IMR-90 (cell line): ENCODE results near the gene PIGW. TPM values are rescaled to one million over a fixed set of nuclear protein-coding genes. Genes with fewer than 3 reads are reported as not detected.

Experiments used
- ATAC-seq: fragments of 200-7000 bp; cut with Tn5 transposase; 2 replicates; pipeline ENCODE4 v1.9.1; 2020; ENCODE audit warnings: low read depth, mild to moderate bottlenecking, moderate library complexity
- BruUV-seq: library from RNA; stranded (reverse); fragments of 400-500 nt; replicated peaks from 2 replicates; lab custom pipeline; 2021; lab: Mats Ljungman, UMichigan
- CTCF ChIA-PET: fragments of 300-600 bp; formaldehyde crosslinking; extraction: SDS; loops from one replicate; lab custom pipeline; 2021; ENCODE audit warnings: antibody characterized with exemption; lab: Yijun Ruan, JAX
- POLR2A ChIA-PET: fragments of 300-600 bp; sonication (Branson Sonifier 250); formaldehyde crosslinking; loops from one replicate; lab custom pipeline; 2022; ENCODE audit warnings: antibody characterized with exemption; ENCODE audit not compliant: unreplicated experiment; lab: Charles Lee
- DNase-seq: peaks from one replicate; pipeline ENCODE4 v3.0.0; 2013
- H2AFZ ChIP-seq: replicated peaks from 2 replicates; pipeline ENCODE3; 2013; ENCODE audit warnings: low read length, mild to moderate bottlenecking; ENCODE audit not compliant: poor library complexity
- H2AK5ac ChIP-seq: 2 replicates; pipeline ENCODE4 v1.6.1; 2013; ENCODE audit warnings: low read depth, low read length, inconsistent platforms
- H2AK9ac ChIP-seq: replicated peaks from 2 replicates; pipeline ENCODE3; 2013; ENCODE audit warnings: mild to moderate bottlenecking, low read depth, low read length, moderate library complexity; ENCODE audit not compliant: poor library complexity
- H2BK120ac ChIP-seq: 2 replicates; pipeline ENCODE4 v1.6.1; 2013; ENCODE audit warnings: low read depth, low read length, inconsistent platforms
- H2BK15ac ChIP-seq: 3 replicates; pipeline ENCODE4 v1.6.1; 2013; ENCODE audit warnings: low read depth, low read length, inconsistent platforms
- H2BK20ac ChIP-seq: 2 replicates; pipeline ENCODE4 v1.6.1; 2013; ENCODE audit warnings: low read depth, mild to moderate bottlenecking, inconsistent platforms, low read length, moderate library complexity
- H2BK5ac ChIP-seq: 2 replicates; pipeline ENCODE4 v1.6.1; 2013; ENCODE audit warnings: mild to moderate bottlenecking, low read depth, low read length, inconsistent platforms; ENCODE audit not compliant: poor library complexity, severe bottlenecking
- H3K14ac ChIP-seq: replicated peaks from 2 replicates; pipeline ENCODE4 v1.6.1; 2013; ENCODE audit warnings: low read depth, low read length, inconsistent platforms
- H3K18ac ChIP-seq: 2 replicates; pipeline ENCODE4 v1.6.1; 2013; ENCODE audit warnings: low read depth, low read length, control low read depth
- H3K23ac ChIP-seq: 2 replicates; pipeline ENCODE4 v1.6.1; 2013; ENCODE audit warnings: low read depth, low read length, inconsistent platforms
- H3K27ac ChIP-seq: 2 replicates; pipeline ENCODE4 v1.5.1; 2013; ENCODE audit warnings: mild to moderate bottlenecking, control low read depth, low read length; ENCODE audit not compliant: insufficient read depth
- H3K27me3 ChIP-seq: 2 replicates; pipeline ENCODE4 v1.6.1; 2013; ENCODE audit warnings: low read length; ENCODE audit not compliant: control insufficient read depth, insufficient read depth
- H3K36me3 ChIP-seq: 2 replicates; pipeline ENCODE4 v1.6.1; 2013; ENCODE audit warnings: low read length, mixed read lengths; ENCODE audit not compliant: control insufficient read depth, insufficient read depth
- H3K4ac ChIP-seq: 2 replicates; pipeline ENCODE4 v1.6.1; 2013; ENCODE audit warnings: low read depth, low read length, inconsistent platforms
- H3K4me1 ChIP-seq: 2 replicates; pipeline ENCODE4 v1.6.1; 2013; ENCODE audit warnings: low read length, mixed read lengths; ENCODE audit not compliant: control insufficient read depth, insufficient read depth
- H3K4me2 ChIP-seq: 2 replicates; pipeline ENCODE4 v1.6.1; 2013; ENCODE audit warnings: low read depth, mild to moderate bottlenecking, control low read depth, low read length, moderate library complexity
- H3K4me3 ChIP-seq: 2 replicates; pipeline ENCODE4 v1.5.1; 2013; ENCODE audit warnings: low read depth, mild to moderate bottlenecking, control low read depth, low read length, moderate library complexity; ENCODE audit not compliant: insufficient read depth
- H3K56ac ChIP-seq: 2 replicates; pipeline ENCODE4 v1.6.1; 2013; ENCODE audit warnings: low read length, inconsistent platforms; ENCODE audit not compliant: insufficient read depth; ENCODE audit errors: extremely low read depth
- H3K79me1 ChIP-seq, 2 experiments: 2 replicates each; pipeline ENCODE4 v1.6.1; 2013; ENCODE audit warnings: low read length in 2 of 2, inconsistent platforms in 1 of 2, low read depth in 1 of 2
- H3K9ac ChIP-seq: 2 replicates; pipeline ENCODE4 v1.6.1; 2013; ENCODE audit warnings: low read depth, low read length, control low read depth
- H3K9me1 ChIP-seq: 2 replicates; pipeline ENCODE4 v1.6.1; 2013; ENCODE audit warnings: low read length, inconsistent platforms; ENCODE audit not compliant: insufficient read depth
- H3K9me3 ChIP-seq: 2 replicates; pipeline ENCODE4 v1.6.1; 2013; ENCODE audit warnings: low read length; ENCODE audit not compliant: control insufficient read depth, insufficient read depth
- H4K20me1 ChIP-seq: 2 replicates; pipeline ENCODE4 v1.6.1; 2013; ENCODE audit warnings: low read length, inconsistent platforms; ENCODE audit not compliant: insufficient read depth
- H4K5ac ChIP-seq: 2 replicates; pipeline ENCODE4 v1.6.1; 2013; ENCODE audit warnings: mild to moderate bottlenecking, low read depth, low read length, control low read depth
- H4K8ac ChIP-seq, 2 experiments: 2 replicates each; pipeline ENCODE4 v1.6.1; 2013; ENCODE audit warnings: low read depth in 2 of 2, low read length in 2 of 2, control low read depth in 1 of 2, inconsistent platforms in 1 of 2
- H4K91ac ChIP-seq: 2 replicates; pipeline ENCODE4 v1.6.1; 2013; ENCODE audit warnings: low read depth, low read length, inconsistent platforms; ENCODE audit not compliant: insufficient read depth
- CTCF ChIP-seq: conservative IDR thresholded peaks from 2 replicates; pipeline ENCODE4 v1.5.1; 2012; ENCODE audit warnings: mild to moderate bottlenecking, low read depth, low read length, improper control_type of control experiment
- NFE2L2 ChIP-seq: fragments of 150-350 bp; IDR thresholded peaks from 2 replicates; pipeline ENCODE4 v1.6.1; 2016; ENCODE audit warnings: low read depth, mild to moderate bottlenecking, low read length
- WGBS, 2 experiments: methylation state at CpG; one replicate each; pipeline versions ENCODE4 v1.1.5 to v1.1.7; 2013; ENCODE audit warnings: missing lambda C conversion rate in 2 of 2; ENCODE audit not compliant: insufficient read length in 1 of 2; ENCODE audit errors: extremely low coverage in 2 of 2; 5-methylcytosine and 5-hydroxymethylcytosine counted together
- dilution Hi-C: fragments of 300-500 bp; cut with HindIII; formaldehyde crosslinking; loops from one replicate; pipeline ENCODE4 v1.14.3; 2018; ENCODE audit warnings: low sequenced_read_pairs; ENCODE audit not compliant: unreplicated experiment
- in situ Hi-C: fragments of 300-500 bp; cut with MboI; formaldehyde crosslinking; loops from 3 replicates; pipeline ENCODE4 v1.14.3; 2019; ENCODE audit warnings: low sequenced_read_pairs, inconsistent platforms, mixed read lengths
- intact Hi-C: fragments of 100-400 bp; cut with micrococcal nuclease; formaldehyde crosslinking; loops from 2 replicates; pipeline ENCODE4 v1.10.0; 2022
- polyA plus RNA-seq, 3 experiments: library from polyadenylated mRNA; depleted of rRNA; stranded (reverse); fragments of >200 nt; gene quantifications; 2 replicates each; pipeline ENCODE4 v1.2.3, GENCODE V29; 2012; ENCODE audit warnings: low replicate concordance in 1 of 3
- total RNA-seq: library from RNA; depleted of rRNA; stranded (reverse); fragments of >200 nt; gene quantifications from 2 replicates; pipeline ENCODE4 v1.2.3, GENCODE V29; 2012

PIGW gene
- total and polyA plus RNA-seq, 2 of the 4 experiments (the other 2 are of a cell fraction): 4.5 to 5.5 TPM

- Histone ChIP-seq H3K14ac (peak overlapping the region; percentile 88; the same call in 1 of the 2 replicates), H4K5ac (peak overlapping the region; percentile 74; the same call in 1 of the 2 replicates), H3K9ac (peak overlapping the region; percentile 97), H4K20me1 (peaks cover 61% of the 10 kb centered on the region), H3K4me1 (no peaks in the 10 kb centered on the region; the same call in 1 of the 2 replicates), H3K9me1 (no peaks in the 10 kb centered on the region), H3K79me1 (peaks cover 7 to 26% of the 10 kb centered on the region in 2 experiments; a peak in 3 of 4 replicates), H3K27me3 (no peaks in the 10 kb centered on the region), H3K56ac (peak overlapping the region; percentile 90), H3K23ac (peak overlapping the region; percentile 89), H3K9me3 (no peaks in the 10 kb centered on the region), H3K4me3 (peak overlapping the region; percentile 86), H2AFZ (no peak overlapping the region), H2BK15ac (no peak overlapping the region), H3K4ac (no peak overlapping the region; the same call in 1 of the 2 replicates), H4K8ac (peak overlapping the region; percentile 87 to 88; a peak in 3 of 4 replicates), H3K27ac (peak overlapping the region; percentile 96; the same call in 1 of the 2 replicates), H2BK5ac (peak overlapping the region; percentile 89), H3K4me2 (peak overlapping the region; percentile 98), H3K18ac (no peak overlapping the region), H2AK9ac (no peak overlapping the region), H2BK120ac (no peak overlapping the region), H2BK20ac (no peak overlapping the region), H3K36me3 (peaks cover 7% of the 10 kb centered on the region), H2AK5ac (no peak overlapping the region), H4K91ac (no peak overlapping the region)
- in situ Hi-C loops: no loop called here
- TF ChIP-seq CTCF (no peak), NFE2L2 (peak; percentile 66)
- no CpG with 5 or more reads among the region's 7 CpGs for WGBS, 2 experiments
- POLR2A ChIA-PET: no interaction called here
- no peak for ATAC-seq
- CTCF ChIA-PET: no interaction called here
- dilution Hi-C loops: no loop called here
- BruUV-seq: TSS peak; percentile 50
- intact Hi-C loops: loop anchor here (2.0 kb wide), 1 partner anchor 14 kb away; no protein-coding TSS in a partner anchor
- DNase-seq: no peak
Observed at GRCh38 chr17:36546418-36547093, 11.8 kb downstream of the PIGW start.
